Gastrocnemius medialis (tissue), 4 donors: ENCODE results near the gene HIC1. TPM values are rescaled to one million over a fixed set of nuclear protein-coding genes. Genes with fewer than 3 reads are reported as not detected.
A peak's percentile ranks its signal among the peaks of the same experiment; 100 is the strongest.

Experiments used
- ATAC-seq, 2 donors: fragments of 150-250 bp; one replicate each; pipeline ENCODE4 v1.9.1; 2016
- DNase-seq, 2 donors: peaks; one replicate each; pipeline ENCODE4 v3.0.0-alpha.2; 2019
- H3K27ac ChIP-seq, 4 donors: fragments of 200-600 bp; sonication (generic); 1 replicate in 1 of 4; 2 replicates in 3 of 4; pipeline ENCODE4 v1.5.1; 2016 to 2018; ENCODE audit warnings: mild to moderate bottlenecking in 2 of 4, moderate library complexity in 1 of 4
- H3K27me3 ChIP-seq, 3 donors: fragments of 200-600 bp; sonication (generic) in 2 of 3; 1 replicate in 1 of 3; 2 replicates in 2 of 3; pipeline versions ENCODE4 v1.5.1 to v1.6.0; 2016 to 2019; ENCODE audit warnings: mild to moderate bottlenecking in 1 of 3, moderate library complexity in 1 of 3
- H3K36me3 ChIP-seq, 2 donors: fragments of 200-600 bp; sonication (generic) in 1 of 2; one replicate each; pipeline ENCODE4 v1.5.1; 2017 to 2018
- H3K4me1 ChIP-seq, 2 donors: fragments of 200-600 bp; sonication (generic) in 1 of 2; one replicate each; pipeline ENCODE4 v1.5.1; 2016 to 2017; ENCODE audit warnings: mild to moderate bottlenecking in 2 of 2
- H3K4me3 ChIP-seq, 4 donors: fragments of 200-600 bp; sonication (generic) in 3 of 4; 1 replicate in 1 of 4; 2 replicates in 3 of 4; pipeline ENCODE4 v1.5.1; 2016 to 2019; ENCODE audit warnings: mild to moderate bottlenecking in 2 of 4
- H3K9me3 ChIP-seq, 3 donors: fragments of 200-600 bp; sonication (generic) in 2 of 3; 1 replicate in 1 of 3; 2 replicates in 2 of 3; pipeline ENCODE4 v1.5.1; 2016 to 2019
- CTCF ChIP-seq, 5 experiments: fragments of 450-650 bp in 3 of 5; fragments of 200-600 bp in 2 of 5; sonication (generic) in 2 of 5; IDR thresholded peaks in 4 of 5; conservative IDR thresholded peaks in 1 of 5; 1 replicate in 4 of 5; 2 replicates in 1 of 5; pipeline ENCODE4 v1.5.1; 2016 to 2019; ENCODE audit warnings: antibody characterized with exemption in 5 of 5, mild to moderate bottlenecking in 3 of 5, moderate library complexity in 3 of 5
- POLR2A ChIP-seq, 2 donors: fragments of 450-650 bp; IDR thresholded peaks; one replicate each; pipeline ENCODE4 v1.6.1; 2017; ENCODE audit warnings: antibody characterized with exemption in 2 of 2, mild to moderate bottlenecking in 2 of 2, moderate library complexity in 2 of 2
- in situ Hi-C, 4 donors: fragments of 200-750 bp; cut with MboI; loops; one replicate each; pipeline versions ENCODE4 v1.15.0 to v1.8.0; 2017; ENCODE audit warnings: low sequenced_read_pairs in 4 of 4
- intact Hi-C: fragments of 100-400 bp; cut with DNase I; formaldehyde crosslinking; loops from one replicate; pipeline ENCODE4 v1.15.1; 2023; ENCODE audit warnings: low total_unique reads
- total RNA-seq, 4 donors: library from RNA; depleted of rRNA; stranded (reverse); fragments of >200 nt; gene quantifications; one replicate each; pipeline versions ENCODE4 v1.1.0 to v1.2.3, GENCODE V29; 2016

HIC1 gene
- total RNA-seq, 4 donors from 2014 or later: 4.6 to 9.6 (median 6.9) TPM

GRCh38 chr17:2102931-2103809, 48.3 kb downstream of the HIC1 start:
- Histone ChIP-seq H3K9me3 (no peaks in the 10 kb centered on the region), H3K4me3 (no peak overlapping the region), H3K27ac (no peak overlapping the region), H3K36me3 (no peaks in the 10 kb centered on the region), H3K27me3 (no peaks in the 10 kb centered on the region), H3K4me1 (peaks cover 23 to 34% of the 10 kb centered on the region in 2 donors)
- no peak for ATAC-seq
- no peak for DNase-seq
- in situ Hi-C loops (no loop called here), intact Hi-C loops (no loop called here)
- TF ChIP-seq POLR2A (IDR thresholded peaks at IDR 0.05) (no peak), CTCF (IDR thresholded peaks at IDR 0.05 in 4 of 5, conservative IDR thresholded peaks at IDR 0.05 in 1 of 5) (no peak)

GRCh38 chr17:2105663-2106062, 50.8 kb downstream of the HIC1 start:
- DNase-seq: no peak
- Histone ChIP-seq H3K4me1 (peaks cover 26 to 38% of the 10 kb centered on the region in 2 donors), H3K27me3 (no peaks in the 10 kb centered on the region), H3K4me3 (no peak overlapping the region), H3K9me3 (no peaks in the 10 kb centered on the region), H3K27ac (peak overlapping the region in 2 of 4 donors; percentile 16 to 52), H3K36me3 (no peaks in the 10 kb centered on the region)
- intact Hi-C loops (no loop called here), in situ Hi-C loops (no loop called here)
- ATAC-seq: no peak
- TF ChIP-seq POLR2A (IDR thresholded peaks at IDR 0.05) (no peak), CTCF (IDR thresholded peaks at IDR 0.05 in 4 of 5, conservative IDR thresholded peaks at IDR 0.05 in 1 of 5) (no peak)

- DNase-seq (no peak), ATAC-seq (no peak)
- no peak overlapping the region for H3K4me3 ChIP-seq
- TF ChIP-seq CTCF (IDR thresholded peaks at IDR 0.05 in 4 of 5, conservative IDR thresholded peaks at IDR 0.05 in 1 of 5) (no peak), POLR2A (IDR thresholded peaks at IDR 0.05) (no peak)
- H3K27ac ChIP-seq: peak overlapping the region in 3 of 4 donors; percentile 16 to 52 (median 34)
- H3K27me3 ChIP-seq: no peaks in the 10 kb centered on the region
- H3K4me1 ChIP-seq: peaks cover 25 to 34% of the 10 kb centered on the region in 2 donors
- H3K9me3 ChIP-seq: no peaks in the 10 kb centered on the region
- in situ Hi-C loops (no loop called here), intact Hi-C loops (no loop called here)
- no peaks in the 10 kb centered on the region for H3K36me3 ChIP-seq
These were observed 51.5 kb downstream of the HIC1 start for GRCh38 chr17:2106308-2106955.

- no peak for ATAC-seq
- Histone ChIP-seq H3K36me3 (no peaks in the 10 kb centered on the region), H3K27ac (peak overlapping the region in 3 of 4 donors; percentile 16 to 52 (median 34)), H3K27me3 (no peaks in the 10 kb centered on the region), H3K4me1 (peaks cover 19 to 29% of the 10 kb centered on the region in 2 donors), H3K4me3 (no peak overlapping the region), H3K9me3 (no peaks in the 10 kb centered on the region)
- no peak for DNase-seq
- intact Hi-C loops: no loop called here
- in situ Hi-C loops: no loop called here
- no peak for TF ChIP-seq POLR2A (IDR thresholded peaks at IDR 0.05)
- TF ChIP-seq CTCF (IDR thresholded peaks at IDR 0.05 in 4 of 5, conservative IDR thresholded peaks at IDR 0.05 in 1 of 5): no peak
These were observed 52.1 kb downstream of the HIC1 start for GRCh38 chr17:2107050-2107449.
